HUES64 (cell line): Measurements from ENCODE around the gene WDR70.
"Not testable (repeated sequence)": the region's sequence is repeated elsewhere in the genome, so short reads cannot be mapped to it uniquely, and the experiment has no call there.

Source experiments
- H3K27ac ChIP-seq: 2 replicates; pipeline ENCODE4 v1.7.0; 2013; ENCODE audit warnings: low read depth, low read length, inconsistent platforms
- H3K27me3 ChIP-seq: 2 replicates; pipeline ENCODE4 v1.6.1; 2013; ENCODE audit warnings: mild to moderate bottlenecking, low read length; ENCODE audit not compliant: insufficient read depth
- H3K36me3 ChIP-seq: 2 replicates; pipeline ENCODE4 v1.6.1; 2013; ENCODE audit warnings: mild to moderate bottlenecking, low read length; ENCODE audit not compliant: insufficient read depth
- H3K4me1 ChIP-seq: 2 replicates; pipeline ENCODE4 v1.6.1; 2013; ENCODE audit warnings: mild to moderate bottlenecking, low read length, moderate library complexity; ENCODE audit not compliant: insufficient read depth
- H3K4me3 ChIP-seq: 2 replicates; pipeline ENCODE4 v1.5.1; 2013; ENCODE audit warnings: mild to moderate bottlenecking, low read length, moderate library complexity
- H3K9ac ChIP-seq: 2 replicates; pipeline ENCODE4 v1.6.1; 2013; ENCODE audit warnings: mild to moderate bottlenecking, low read depth, low read length
- H3K9me3 ChIP-seq: 2 replicates; pipeline ENCODE4 v1.6.1; 2013; ENCODE audit warnings: low read depth, low read length; ENCODE audit not compliant: insufficient read depth
- WGBS: fragments of 150-250, 120-280 bp; methylation state at CpG from one replicate; pipeline ENCODE4 v1.1.7; 2013; ENCODE audit warnings: missing lambda C conversion rate; 5-methylcytosine and 5-hydroxymethylcytosine counted together

WDR70 gene

GRCh38 chr5:37641933-37642332 is 262.8 kb downstream of the WDR70 start:
- Histone ChIP-seq H3K9me3 (no peaks in the 10 kb centered on the region), H3K9ac (no peak overlapping the region), H3K36me3 (no peaks in the 10 kb centered on the region), H3K27ac (no peak overlapping the region), H3K4me3 (no peak overlapping the region), H3K27me3 (no peaks in the 10 kb centered on the region), H3K4me1 (no peaks in the 10 kb centered on the region)
- WGBS = 100% methylated on average over 1 of the region's 1 CpG

GRCh38 chr5:37645707-37646106 is 266.6 kb downstream of the WDR70 start:
- H3K9ac ChIP-seq = no peak overlapping the region
- H3K4me1 ChIP-seq = no peaks in the 10 kb centered on the region
- H3K27ac ChIP-seq = no peak overlapping the region
- no peaks in the 10 kb centered on the region for H3K36me3 ChIP-seq
- H3K4me3 ChIP-seq = no peak overlapping the region
- no peaks in the 10 kb centered on the region for H3K27me3 ChIP-seq
- no CpG with 5 or more reads among the region's 1 CpG for WGBS
- H3K9me3 ChIP-seq = no peaks in the 10 kb centered on the region

GRCh38 chr5:37654566-37654965 is 275.4 kb downstream of the WDR70 start:
- WGBS = 87% methylated on average over 1 of the region's 1 CpG
- H3K27ac ChIP-seq, H3K9me3 ChIP-seq: not testable (repeated sequence)

GRCh38 chr5:37657046-37657445 is 277.9 kb downstream of the WDR70 start:
- Histone ChIP-seq H3K9ac (no peak overlapping the region), H3K27me3 (no peaks in the 10 kb centered on the region), H3K27ac (no peak overlapping the region), H3K4me3 (no peak overlapping the region), H3K4me1 (no peaks in the 10 kb centered on the region; the same call in 1 of the 2 replicates), H3K36me3 (no peaks in the 10 kb centered on the region), H3K9me3 (no peaks in the 10 kb centered on the region)
- 85% methylated on average over 4 of the region's 4 CpGs for WGBS

More at GRCh38 chr5:37654566-37654965, 275.4 kb downstream of the WDR70 start:
- H3K36me3 ChIP-seq, H3K4me3 ChIP-seq, H3K9ac ChIP-seq, H3K27me3 ChIP-seq, H3K4me1 ChIP-seq: not testable (repeated sequence)

- Histone ChIP-seq H3K27ac (no peak overlapping the region), H3K9ac (no peak overlapping the region), H3K27me3 (no peaks in the 10 kb centered on the region), H3K9me3 (no peaks in the 10 kb centered on the region), H3K36me3 (no peaks in the 10 kb centered on the region), H3K4me1 (no peaks in the 10 kb centered on the region; the same call in none of the 2 replicates), H3K4me3 (no peak overlapping the region)
- WGBS = 80% methylated on average over 2 of the region's 2 CpGs
Observed at GRCh38 chr5:37658440-37658839, 279.3 kb downstream of the WDR70 start.

- Histone ChIP-seq H3K27ac (no peak overlapping the region), H3K4me1 (no peaks in the 10 kb centered on the region; the same call in none of the 2 replicates), H3K36me3 (no peaks in the 10 kb centered on the region), H3K27me3 (no peaks in the 10 kb centered on the region), H3K9ac (no peak overlapping the region), H3K9me3 (no peaks in the 10 kb centered on the region), H3K4me3 (no peak overlapping the region)
Observed at GRCh38 chr5:37660319-37660718, 281.2 kb downstream of the WDR70 start.

- Histone ChIP-seq H3K9me3 (no peaks in the 10 kb centered on the region), H3K36me3 (no peaks in the 10 kb centered on the region), H3K9ac (no peak overlapping the region), H3K4me3 (no peak overlapping the region), H3K27me3 (no peaks in the 10 kb centered on the region), H3K27ac (no peak overlapping the region), H3K4me1 (no peaks in the 10 kb centered on the region; the same call in none of the 2 replicates)
- WGBS = 82% methylated on average over 5 of the region's 5 CpGs
Observed at GRCh38 chr5:37661227-37661920, 282.3 kb downstream of the WDR70 start.

GRCh38 chr5:37661951-37662350 is 282.8 kb downstream of the WDR70 start:
- no peaks in the 10 kb centered on the region; the same call in none of the 2 replicates for H3K4me1 ChIP-seq
- H3K27me3 ChIP-seq = no peaks in the 10 kb centered on the region
- no peak overlapping the region for H3K27ac ChIP-seq

GRCh38 chr5:37662362-37662761 is 283.2 kb downstream of the WDR70 start:
- no peaks in the 10 kb centered on the region for H3K27me3 ChIP-seq
- H3K36me3 ChIP-seq = no peaks in the 10 kb centered on the region
- H3K4me3 ChIP-seq = no peak overlapping the region
- WGBS = 100% methylated on average over 1 of the region's 3 CpGs
- H3K9me3 ChIP-seq = no peaks in the 10 kb centered on the region
- H3K4me1 ChIP-seq = no peaks in the 10 kb centered on the region; the same call in none of the 2 replicates
- H3K9ac ChIP-seq = no peak overlapping the region
- no peak overlapping the region for H3K27ac ChIP-seq

More at GRCh38 chr5:37661951-37662350, 282.8 kb downstream of the WDR70 start:
- Histone ChIP-seq H3K4me3 (no peak overlapping the region), H3K9me3 (no peaks in the 10 kb centered on the region), H3K36me3 (no peaks in the 10 kb centered on the region), H3K9ac (no peak overlapping the region)
- 97% methylated on average over 2 of the region's 2 CpGs for WGBS

- no peaks in the 10 kb centered on the region for H3K36me3 ChIP-seq
- no peaks in the 10 kb centered on the region for H3K9me3 ChIP-seq
- 90% methylated on average over 4 of the region's 5 CpGs for WGBS
- no peaks in the 10 kb centered on the region; the same call in none of the 2 replicates for H3K4me1 ChIP-seq
- no peak overlapping the region for H3K4me3 ChIP-seq
- H3K27ac ChIP-seq = no peak overlapping the region
- H3K27me3 ChIP-seq = no peaks in the 10 kb centered on the region
- H3K9ac ChIP-seq = no peak overlapping the region
Observed at GRCh38 chr5:37662789-37663485, 283.8 kb downstream of the WDR70 start.

- Histone ChIP-seq H3K9me3 (no peaks in the 10 kb centered on the region), H3K36me3 (no peaks in the 10 kb centered on the region), H3K4me3 (no peak overlapping the region), H3K27me3 (no peaks in the 10 kb centered on the region), H3K4me1 (no peaks in the 10 kb centered on the region; the same call in none of the 2 replicates), H3K27ac (no peak overlapping the region), H3K9ac (no peak overlapping the region)
- WGBS = 79% methylated on average over 5 of the region's 5 CpGs
Observed at GRCh38 chr5:37663538-37663937, 284.4 kb downstream of the WDR70 start.
